Panc1 (cell line): ENCODE data around the gene EHBP1L1.

Source experiments
- TF ChIP-seq, protein P1 (sequence below): fragments of 450-650 bp; IDR thresholded peaks from 2 replicates; pipeline ENCODE4 v1.5.1; 2017; ENCODE audit warnings: mild to moderate bottlenecking
- TF ChIP-seq, protein P2 (sequence below), 2 experiments: IDR thresholded peaks; 2 replicates each; pipeline ENCODE4 v1.6.1; 2011 to 2012; ENCODE audit warnings: low read depth in 2 of 2, control low read depth in 1 of 2, low read length in 1 of 2, mild to moderate bottlenecking in 1 of 2, moderate library complexity in 1 of 2; ENCODE audit not compliant: insufficient read depth in 1 of 2

DNA sequence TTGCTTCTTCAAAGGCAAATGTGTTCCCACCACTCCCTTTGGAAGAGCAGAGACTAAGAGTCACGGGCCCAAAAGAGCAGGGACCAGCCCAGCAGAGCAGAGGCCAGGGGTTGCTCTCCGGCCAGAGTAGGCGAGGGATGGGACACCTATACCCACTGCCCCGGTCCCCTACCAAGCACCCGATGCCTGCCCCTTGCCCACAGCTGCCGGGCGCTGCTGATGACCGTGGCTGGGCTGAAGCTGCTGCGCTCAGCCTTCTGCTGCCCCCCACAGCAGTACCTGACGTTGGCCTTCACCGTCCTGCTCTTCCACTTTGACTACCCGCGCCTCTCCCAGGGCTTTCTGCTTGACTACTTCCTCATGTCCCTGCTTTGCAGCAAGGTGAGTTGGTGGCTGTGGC is 51.3 kb downstream of the EHBP1L1 start:
- TF ChIP-seq, protein P1, sequence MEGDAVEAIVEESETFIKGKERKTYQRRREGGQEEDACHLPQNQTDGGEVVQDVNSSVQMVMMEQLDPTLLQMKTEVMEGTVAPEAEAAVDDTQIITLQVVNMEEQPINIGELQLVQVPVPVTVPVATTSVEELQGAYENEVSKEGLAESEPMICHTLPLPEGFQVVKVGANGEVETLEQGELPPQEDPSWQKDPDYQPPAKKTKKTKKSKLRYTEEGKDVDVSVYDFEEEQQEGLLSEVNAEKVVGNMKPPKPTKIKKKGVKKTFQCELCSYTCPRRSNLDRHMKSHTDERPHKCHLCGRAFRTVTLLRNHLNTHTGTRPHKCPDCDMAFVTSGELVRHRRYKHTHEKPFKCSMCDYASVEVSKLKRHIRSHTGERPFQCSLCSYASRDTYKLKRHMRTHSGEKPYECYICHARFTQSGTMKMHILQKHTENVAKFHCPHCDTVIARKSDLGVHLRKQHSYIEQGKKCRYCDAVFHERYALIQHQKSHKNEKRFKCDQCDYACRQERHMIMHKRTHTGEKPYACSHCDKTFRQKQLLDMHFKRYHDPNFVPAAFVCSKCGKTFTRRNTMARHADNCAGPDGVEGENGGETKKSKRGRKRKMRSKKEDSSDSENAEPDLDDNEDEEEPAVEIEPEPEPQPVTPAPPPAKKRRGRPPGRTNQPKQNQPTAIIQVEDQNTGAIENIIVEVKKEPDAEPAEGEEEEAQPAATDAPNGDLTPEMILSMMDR: no peak
- TF ChIP-seq, protein P2, sequence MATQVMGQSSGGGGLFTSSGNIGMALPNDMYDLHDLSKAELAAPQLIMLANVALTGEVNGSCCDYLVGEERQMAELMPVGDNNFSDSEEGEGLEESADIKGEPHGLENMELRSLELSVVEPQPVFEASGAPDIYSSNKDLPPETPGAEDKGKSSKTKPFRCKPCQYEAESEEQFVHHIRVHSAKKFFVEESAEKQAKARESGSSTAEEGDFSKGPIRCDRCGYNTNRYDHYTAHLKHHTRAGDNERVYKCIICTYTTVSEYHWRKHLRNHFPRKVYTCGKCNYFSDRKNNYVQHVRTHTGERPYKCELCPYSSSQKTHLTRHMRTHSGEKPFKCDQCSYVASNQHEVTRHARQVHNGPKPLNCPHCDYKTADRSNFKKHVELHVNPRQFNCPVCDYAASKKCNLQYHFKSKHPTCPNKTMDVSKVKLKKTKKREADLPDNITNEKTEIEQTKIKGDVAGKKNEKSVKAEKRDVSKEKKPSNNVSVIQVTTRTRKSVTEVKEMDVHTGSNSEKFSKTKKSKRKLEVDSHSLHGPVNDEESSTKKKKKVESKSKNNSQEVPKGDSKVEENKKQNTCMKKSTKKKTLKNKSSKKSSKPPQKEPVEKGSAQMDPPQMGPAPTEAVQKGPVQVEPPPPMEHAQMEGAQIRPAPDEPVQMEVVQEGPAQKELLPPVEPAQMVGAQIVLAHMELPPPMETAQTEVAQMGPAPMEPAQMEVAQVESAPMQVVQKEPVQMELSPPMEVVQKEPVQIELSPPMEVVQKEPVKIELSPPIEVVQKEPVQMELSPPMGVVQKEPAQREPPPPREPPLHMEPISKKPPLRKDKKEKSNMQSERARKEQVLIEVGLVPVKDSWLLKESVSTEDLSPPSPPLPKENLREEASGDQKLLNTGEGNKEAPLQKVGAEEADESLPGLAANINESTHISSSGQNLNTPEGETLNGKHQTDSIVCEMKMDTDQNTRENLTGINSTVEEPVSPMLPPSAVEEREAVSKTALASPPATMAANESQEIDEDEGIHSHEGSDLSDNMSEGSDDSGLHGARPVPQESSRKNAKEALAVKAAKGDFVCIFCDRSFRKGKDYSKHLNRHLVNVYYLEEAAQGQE (IDR thresholded peaks at IDR 0.05; ENCODE audit: insufficient read depth in 1 of 2, low read depth in 2 of 2, low read length in 1 of 2): no peak
